Right hindlimb (tissue), 1 donor: Measurements from ENCODE around the gene MGME1.
A peak's percentile ranks its signal among the peaks of the same experiment; 100 is the strongest.

Experiments
- DNase-seq: peaks from one replicate; pipeline ENCODE4 v3.0.0-alpha.2; 2018

The MGME1 gene

GRCh38 chr20:17993546-17993945 is 24.7 kb downstream of the MGME1 start:
- no peak for DNase-seq

DNA sequence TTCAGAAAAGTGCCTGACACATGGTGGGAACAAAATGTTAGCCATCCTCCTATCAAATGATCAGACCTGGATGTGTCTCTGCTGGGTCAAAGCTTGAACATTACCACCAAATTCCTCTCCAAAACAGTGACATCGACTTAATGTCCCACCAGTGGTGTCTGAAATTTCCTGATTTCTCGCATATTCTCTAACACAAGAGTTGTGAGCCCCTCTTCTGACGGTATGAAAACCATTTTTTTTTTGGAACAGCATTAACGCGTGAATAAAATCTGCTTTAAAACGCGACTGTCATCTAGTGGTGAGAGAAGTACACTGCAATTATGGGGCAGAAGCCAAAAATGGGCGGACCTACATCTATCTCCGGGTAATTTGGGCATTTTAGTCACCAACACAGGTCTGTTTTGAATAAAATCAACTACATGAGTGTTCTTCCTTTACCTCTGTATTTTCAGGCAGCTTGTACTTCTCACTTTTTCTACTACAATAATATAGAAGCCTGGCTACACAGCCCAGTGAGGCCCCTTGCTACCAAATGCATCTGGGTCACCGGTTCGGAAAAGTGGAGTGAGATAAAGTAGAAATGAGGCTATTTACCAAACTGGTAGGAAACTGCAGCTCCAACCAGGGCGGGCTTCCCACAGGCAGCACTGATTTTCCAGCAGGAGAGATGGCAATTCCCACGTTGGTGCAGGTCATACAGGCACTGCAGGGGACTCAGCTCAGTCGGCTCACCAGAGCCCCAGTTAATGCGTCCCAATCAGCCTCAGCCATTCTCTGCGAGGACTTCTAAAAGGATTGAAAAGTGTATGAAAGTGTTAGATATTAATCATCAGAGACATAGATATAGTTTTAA is 27.4 kb downstream of the MGME1 start:
- DNase-seq = peak; percentile 66

GRCh38 chr20:17998446-17998845 is 29.6 kb downstream of the MGME1 start:
- no peak for DNase-seq

- no peak for DNase-seq
Measured at GRCh38 chr20:17999566-17999965, 30.7 kb downstream of the MGME1 start.

DNA sequence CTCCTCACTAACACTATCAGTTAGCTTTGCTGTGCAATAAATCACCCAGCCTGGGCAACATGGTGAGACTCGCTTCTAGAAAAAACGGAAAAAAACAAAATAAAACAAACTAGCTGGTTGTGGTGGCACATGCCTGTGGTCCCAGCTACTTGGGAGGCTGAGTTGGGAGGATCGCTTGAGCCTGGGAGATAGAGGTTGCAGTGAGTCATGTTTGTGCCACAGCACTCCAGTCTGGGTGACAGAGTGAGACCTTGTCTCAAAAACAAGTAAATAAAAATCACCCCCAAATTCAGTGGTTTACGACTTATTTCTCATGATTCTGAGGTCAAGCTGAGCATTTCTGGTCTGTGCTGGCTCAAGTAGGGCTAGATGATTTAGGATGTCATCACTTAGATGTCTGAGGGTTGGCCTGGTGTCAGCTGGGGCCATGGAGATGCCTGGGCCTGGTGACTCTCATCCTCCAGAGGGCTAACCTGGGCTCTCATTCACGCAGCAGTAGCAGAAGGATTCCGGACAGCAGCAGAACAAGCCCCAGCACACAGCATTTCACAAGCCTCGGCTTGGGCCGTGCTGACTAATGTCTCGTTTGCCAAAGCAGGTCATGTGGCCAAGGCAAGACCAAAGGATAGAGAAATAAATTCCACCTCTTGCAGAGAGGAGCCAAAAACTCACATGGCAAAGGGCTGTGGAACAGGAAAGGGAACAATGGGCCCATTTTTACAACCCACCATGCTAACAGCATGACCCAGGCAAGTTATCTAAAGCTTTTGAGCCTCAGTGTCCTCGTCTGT is 32.5 kb downstream of the MGME1 start:
- DNase-seq = peak; percentile 30

DNA sequence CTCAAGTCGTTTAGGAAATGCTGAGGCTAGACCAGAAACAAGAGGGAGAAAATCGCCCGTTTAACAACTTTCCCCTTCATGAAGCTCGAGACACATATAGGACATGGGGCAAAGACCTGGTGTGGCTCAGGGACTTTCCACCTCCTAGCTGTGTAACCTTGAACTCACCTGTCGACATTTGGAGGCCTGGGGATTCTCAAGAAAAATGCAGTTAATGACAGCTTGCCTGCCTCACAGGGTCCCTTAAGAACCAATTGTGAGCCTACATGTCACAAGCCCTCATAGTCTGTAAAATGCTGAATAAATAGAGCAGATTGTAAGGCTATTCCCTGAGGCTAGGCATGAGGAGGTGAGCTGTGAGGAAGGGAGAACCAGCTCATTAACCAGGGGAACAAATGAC is 35.1 kb downstream of the MGME1 start:
- no peak for DNase-seq

DNA sequence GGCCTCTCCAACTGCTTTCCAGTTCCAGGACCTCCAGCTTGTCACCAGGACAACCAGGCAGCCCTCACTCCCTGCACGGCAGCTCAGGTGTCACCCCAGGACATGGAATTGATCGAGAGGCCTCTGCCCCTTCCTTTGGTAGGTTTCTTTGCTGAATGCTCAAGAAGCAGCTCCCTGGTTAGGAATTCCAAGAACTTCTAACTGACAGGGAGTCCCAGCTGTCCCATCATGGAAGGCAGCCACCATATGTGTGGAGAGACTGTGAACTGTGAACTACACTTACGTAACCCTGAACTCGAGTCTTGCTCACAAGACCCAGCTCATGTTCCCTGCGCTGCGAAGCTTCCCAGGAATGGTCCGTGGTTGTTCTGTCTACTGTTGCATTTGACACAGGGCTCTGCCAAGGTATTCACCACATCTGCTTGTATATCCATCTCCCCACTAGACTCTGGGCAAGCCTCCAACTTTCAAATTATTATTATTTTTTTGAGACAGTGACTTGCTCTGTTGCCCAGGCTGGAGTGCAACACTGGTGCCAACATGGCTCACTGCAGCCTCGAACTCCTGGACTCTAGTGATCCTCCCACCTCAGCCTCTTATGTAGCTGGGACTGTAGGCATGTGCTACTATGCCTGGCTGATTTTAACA is 35.7 kb downstream of the MGME1 start:
- DNase-seq = peak; percentile 57

DNA sequence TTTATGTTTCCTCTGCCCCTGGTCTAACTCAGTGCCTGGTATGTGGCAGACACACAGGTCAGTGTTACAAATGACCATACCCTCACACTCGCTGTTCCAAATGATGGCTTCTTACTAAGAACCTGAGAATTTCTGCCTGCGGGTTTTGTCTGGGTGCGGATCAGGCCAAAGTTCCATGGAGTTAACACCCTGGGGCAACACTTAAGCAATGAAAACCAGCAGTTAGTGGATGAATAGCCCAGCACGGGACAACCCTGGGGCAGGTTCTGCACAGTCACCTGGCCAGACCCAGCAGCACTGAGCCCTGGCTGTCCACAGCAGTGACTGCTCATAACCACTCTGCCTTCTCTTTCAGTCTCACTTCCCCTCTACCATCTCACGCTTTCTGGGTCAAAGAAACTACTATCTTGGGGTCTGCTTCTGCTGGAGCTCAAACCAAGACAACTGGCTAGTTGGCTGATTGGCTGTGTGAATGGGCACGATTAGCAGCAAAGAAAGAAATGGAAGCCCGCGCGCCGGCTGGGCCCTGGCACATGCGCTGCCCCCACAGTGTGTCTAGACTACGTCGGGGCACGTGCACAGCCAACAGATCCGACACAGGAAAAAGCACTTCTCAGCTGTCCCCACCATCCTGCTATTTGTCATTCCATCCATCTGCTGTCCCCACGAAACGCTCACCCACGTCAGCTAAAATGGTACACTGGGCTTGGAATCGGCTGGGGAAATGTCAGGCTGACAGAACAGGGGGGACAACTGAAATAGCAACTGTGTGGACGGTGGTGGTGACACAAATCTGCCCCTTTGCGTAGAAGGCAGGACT is 36.6 kb downstream of the MGME1 start:
- DNase-seq = no peak

DNA sequence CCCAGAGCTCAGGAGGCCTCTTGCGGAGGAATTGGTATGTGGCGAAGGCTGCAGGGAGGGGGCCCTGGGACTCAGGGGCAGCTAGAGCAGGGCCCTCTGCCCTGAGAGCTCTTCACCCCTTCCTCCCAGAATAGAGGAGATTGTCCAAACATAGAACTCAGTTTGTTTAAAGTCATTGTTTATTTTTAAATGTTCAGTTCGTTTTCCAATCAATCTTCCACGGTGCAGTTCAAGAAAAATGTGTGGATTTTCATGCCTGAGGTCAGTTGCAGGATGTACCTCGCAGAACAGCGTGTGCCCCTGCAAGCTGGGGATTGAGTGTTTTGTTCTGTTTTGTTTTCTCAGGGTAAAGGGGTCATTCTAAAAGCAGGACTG is 37.2 kb downstream of the MGME1 start:
- no peak for DNase-seq

DNA sequence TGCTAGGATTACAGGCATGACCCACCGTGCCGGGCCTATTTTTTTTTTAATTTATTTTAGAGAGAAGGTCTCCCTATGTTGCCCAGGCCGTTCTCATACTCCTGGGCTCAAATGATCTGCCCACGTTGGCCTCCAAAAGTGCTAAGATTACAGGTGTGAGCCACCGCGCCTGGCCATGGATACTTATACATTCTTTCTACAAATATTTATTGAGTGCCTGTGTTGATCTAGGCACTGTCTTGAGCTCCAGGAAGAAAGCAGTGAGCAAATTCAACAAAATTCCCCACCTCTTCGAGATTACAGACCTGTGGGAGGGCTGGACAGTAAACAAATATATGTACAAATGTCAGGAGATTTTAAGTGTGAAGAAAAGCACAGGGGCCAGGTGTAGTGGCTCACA is 37.9 kb downstream of the MGME1 start:
- DNase-seq = no peak

GRCh38 chr20:18007534-18008292 is 38.9 kb downstream of the MGME1 start:
- DNase-seq = peak; percentile 43

DNA sequence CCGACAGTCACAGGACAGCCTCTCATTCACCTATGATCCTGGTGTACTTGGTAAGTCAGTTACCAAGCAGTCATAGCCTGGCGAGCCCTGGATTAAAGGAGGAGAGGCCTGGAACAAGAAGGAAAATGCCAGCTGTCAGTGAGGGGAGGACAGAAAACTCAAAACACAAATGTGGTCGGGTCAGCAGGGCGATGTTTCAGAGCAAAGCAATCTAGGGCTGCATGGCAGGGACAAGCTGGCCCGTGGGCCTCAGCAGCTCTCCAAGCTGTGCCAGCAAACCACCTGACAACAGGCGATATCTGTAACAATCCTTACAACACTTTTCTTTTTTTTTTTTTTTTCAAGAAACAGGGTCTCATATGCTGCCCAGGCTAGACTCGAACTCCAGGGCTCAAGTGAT is 40.3 kb downstream of the MGME1 start:
- no peak for DNase-seq

DNA sequence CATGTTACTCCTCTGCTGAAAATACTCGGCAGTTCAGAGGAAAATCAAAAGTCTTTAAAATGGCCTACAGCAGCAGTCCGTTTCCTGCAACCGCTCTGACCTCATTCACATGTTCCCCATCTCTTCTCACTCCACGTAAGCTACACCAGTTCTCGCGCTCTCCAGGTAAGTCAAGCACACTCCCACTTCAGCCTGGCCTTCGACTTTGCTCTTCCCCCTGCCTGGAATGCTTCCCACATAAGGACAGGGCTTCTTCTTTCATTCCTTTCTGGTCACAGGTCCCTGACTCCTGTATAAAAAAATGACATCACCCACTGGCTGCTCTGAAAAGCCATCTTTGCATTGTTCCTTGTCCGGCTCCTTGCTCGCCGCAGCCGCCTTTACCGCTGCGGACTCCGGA is 42.7 kb downstream of the MGME1 start:
- no peak for DNase-seq

GRCh38 chr20:18011951-18012645 is 43.3 kb downstream of the MGME1 start:
- no peak for DNase-seq

DNA sequence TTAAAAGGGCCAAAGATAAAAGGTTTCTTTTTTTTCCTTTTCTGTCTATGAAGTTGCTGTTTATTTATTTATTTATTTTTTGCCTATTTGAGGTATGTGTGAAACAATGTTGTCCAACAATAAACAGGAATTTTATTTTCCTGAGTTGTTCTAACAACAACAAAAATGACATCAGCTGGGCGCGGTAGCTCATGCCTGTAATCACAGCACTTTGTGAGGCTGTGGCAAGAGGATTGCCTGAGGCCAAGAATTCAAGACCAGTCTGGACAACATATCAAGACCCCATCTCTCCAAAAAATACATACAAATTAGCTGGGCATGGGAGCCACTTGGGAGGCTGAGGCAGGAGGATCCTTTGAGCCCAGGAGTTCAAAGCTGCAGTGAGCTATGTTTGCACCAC is 44.1 kb downstream of the MGME1 start:
- DNase-seq = no peak

DNA sequence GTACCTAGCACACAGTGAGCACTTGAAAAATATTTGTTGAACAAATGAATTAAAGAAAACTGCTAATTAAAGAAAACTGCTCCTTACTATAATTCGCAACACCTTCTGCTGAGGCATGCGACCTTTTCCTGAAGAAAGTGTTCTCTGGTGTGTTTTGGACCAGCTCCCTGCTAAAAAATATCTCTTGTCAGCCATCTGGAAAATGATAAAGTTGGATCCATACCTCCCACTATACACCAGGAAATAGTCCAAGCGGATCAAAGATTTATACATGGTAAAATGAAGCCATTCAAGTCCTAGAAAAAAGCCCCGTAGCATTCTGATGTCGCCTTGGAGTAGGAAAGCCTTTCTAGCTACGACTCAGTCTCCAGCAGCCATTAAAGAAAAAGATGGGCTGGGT is 45.6 kb downstream of the MGME1 start:
- DNase-seq = no peak

GRCh38 chr20:18016772-18017171 is 48.0 kb downstream of the MGME1 start:
- DNase-seq = no peak

DNA sequence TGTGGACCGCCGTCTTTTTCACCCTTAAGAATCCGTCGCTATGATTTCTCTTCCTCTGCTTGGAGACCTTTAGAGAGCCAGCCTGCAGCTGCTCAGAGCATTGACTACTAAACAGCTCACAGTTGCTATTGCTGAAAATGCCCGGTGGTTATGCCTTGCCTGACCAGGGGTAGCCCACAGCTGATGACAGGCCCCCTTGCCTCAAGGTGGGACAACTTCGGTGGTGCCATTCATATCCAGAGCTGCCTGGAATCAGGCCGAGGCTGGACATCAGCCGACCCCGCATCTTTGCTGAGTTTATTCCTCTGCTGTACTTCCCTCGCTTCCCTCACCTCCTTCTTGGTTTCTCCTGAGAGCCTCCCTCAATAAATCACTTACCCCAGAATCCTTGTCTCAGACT is 49.3 kb downstream of the MGME1 start:
- no peak for DNase-seq

DNA sequence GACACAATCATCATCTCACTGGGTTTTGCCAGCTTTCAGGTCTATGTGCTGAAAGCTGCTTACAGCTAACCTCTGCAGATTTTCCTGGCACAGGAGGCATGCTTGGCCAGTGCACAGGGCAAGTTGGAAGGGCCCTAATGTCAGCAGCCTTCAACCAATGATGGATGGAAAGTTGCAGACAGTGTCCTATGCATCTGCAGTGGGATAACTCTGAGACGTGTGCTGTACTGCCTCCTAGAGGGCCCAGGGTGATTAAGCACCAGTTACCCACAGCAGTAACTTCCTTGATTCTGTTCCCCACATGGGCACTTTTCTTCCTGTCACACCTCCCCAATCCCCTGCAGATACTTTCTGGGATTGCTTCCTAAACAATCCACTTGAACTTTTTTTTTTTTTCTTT is 50.2 kb downstream of the MGME1 start:
- no peak for DNase-seq

DNA sequence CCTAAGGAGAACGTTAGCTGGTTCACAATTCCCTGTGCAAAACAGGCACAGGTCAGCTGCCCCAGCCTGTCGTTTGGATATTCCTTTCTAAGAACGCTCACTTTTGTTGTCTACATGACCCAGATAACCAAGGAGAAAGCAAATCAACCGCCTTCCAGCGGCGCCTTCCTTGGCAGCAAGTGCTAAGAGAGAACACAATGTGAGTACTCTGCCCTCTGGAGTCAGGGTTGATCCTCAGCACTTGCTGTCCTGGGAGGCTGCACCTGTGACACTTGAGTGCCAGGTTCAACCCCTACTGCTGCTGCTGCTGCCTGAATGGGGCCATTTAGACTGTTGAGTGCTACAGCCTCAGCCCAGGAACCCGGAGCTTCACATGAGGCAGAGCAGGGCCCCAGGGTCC is 52.1 kb downstream of the MGME1 start:
- no peak for DNase-seq

- no peak for DNase-seq
Measured at GRCh38 chr20:18024606-18025127, 55.8 kb downstream of the MGME1 start.
